CD1c-positive myeloid dendritic cell (primary cell): ENCODE measurements around the gene DMBT1.

Experiments
- DNase-seq: peaks from one replicate; pipeline ENCODE4 v3.0.0-alpha.2; 2016; ENCODE audit errors: extremely low spot score

Gene DMBT1

GRCh38 chr10:122560279-122560804 is at the start of gene DMBT1:
Gene DMBT1, plus strand, starts transcription at chr10:122560754. Its CDS starts 17 bp downstream, at chr10:122560771.
- no peak for DNase-seq

- DNase-seq = no peak
These were observed 47.5 kb upstream of the DMBT1 start for GRCh38 chr10:122513053-122513452.

GRCh38 chr10:122514045-122514840 is 46.3 kb upstream of the DMBT1 start:
- DNase-seq = no peak

GRCh38 chr10:122515022-122515424 is 45.5 kb upstream of the DMBT1 start:
- no peak for DNase-seq

DNA sequence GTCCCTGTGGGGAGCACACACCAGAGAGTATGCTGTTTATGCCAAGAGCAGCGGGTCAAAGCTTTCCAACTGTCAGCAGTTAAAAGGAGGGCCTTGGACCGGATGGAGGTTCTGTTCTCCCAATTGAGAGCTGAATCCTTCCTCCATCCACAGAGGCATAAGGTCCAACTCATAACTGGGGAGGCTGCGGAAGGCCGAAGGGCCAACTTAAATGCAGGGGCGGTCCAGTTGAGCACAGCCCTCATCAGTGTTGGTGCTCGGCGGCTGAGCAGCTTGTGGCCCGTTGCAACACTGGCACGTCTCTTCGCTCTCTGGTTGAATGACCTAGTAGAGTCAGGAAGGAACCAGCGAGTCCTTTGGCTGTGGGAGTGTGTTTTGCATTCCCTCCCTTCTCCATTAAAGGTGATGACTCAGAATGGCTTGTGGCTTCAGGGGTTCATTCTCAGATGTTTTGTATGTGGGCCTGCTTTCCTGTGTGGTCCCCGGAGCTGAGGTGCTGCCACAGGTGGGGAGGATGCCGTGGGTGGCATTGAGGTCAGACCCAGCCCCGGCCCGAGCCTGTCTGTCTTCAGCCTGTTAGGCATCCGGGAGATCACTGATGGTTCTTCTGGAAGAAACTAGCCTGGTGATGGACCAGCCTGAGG is 44.8 kb upstream of the DMBT1 start:
- no peak for DNase-seq

DNA sequence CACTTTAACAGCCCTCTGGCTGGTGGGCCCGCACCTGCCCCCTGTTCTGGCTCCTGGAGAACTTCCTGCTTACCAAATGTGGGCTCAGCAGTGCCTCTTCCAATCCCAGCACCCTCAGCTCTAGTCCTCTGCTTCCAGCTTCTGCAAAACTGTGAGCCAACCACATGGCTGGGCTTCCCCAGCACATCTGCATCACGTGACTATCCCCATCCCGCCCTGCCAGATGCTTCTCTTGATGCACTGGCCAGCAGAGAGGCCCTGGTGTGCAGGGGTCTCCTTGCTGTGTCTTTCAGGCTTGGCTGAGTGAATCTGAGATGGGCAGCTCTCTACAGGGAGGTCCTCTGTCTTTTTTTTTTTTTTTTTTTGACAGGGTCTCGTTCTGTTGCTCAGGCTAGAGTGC is 43.8 kb upstream of the DMBT1 start:
- DNase-seq = no peak

DNA sequence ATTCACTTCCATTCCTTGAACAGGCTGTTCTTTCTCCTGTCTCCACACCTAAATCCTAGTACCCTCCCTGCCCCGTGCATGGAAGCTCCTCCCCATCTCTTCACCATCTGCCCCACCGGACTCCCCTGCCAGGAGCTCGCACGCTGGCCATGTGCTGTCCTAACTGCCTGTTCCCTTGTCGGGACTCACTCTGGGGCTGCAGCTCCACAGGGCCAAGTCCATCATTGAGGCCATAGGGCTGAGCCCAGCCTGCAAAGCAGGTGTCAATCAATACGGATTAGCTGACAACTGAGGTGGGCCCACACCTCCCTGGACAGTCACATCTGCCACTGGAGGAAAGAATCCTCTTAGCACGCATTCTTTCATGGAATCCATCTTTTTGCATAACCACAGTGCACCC is 41.4 kb upstream of the DMBT1 start:
- no peak for DNase-seq

DNA sequence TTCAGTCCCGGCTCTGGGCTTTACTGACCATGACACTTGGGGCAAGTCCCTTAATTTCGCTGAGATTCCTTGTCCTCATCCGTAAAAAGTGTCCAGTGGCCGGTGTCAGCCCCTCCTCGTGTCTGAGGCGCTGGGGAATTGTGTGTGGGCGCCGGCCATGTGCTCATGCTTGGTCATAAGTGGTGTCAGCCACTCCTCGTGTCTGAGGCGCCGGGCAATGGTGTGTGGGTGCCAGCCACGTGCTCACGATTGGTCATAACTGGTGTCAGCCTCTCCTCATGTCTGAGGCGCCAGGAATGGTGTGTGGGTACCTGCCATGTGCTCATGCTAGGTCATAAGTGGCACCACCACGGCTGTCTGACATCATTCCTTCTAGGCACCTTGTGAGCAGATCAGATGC is 40.7 kb upstream of the DMBT1 start:
- no peak for DNase-seq

DNA sequence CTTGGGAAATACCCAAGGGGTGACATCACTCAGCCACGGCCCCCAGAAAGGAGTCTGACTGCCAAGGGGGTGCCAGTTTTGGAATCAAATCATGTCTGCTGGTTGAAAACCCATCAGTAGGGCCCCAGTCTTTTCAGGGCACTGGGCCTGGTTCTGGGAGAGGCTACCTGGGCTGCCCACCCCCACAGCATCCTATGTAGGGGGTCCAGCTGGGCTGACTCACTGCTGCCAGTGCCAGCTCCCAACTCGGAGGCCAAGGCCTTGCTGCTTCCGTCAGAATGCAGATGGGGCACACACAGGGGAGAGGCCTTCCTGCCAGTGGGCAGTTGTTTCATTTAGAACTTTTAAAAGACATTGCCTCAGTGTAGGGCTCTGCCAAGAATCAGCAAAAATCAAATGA is 39.5 kb upstream of the DMBT1 start:
- no peak for DNase-seq

- DNase-seq = no peak
These were observed 35.7 kb upstream of the DMBT1 start for GRCh38 chr10:122524811-122525210.

DNA sequence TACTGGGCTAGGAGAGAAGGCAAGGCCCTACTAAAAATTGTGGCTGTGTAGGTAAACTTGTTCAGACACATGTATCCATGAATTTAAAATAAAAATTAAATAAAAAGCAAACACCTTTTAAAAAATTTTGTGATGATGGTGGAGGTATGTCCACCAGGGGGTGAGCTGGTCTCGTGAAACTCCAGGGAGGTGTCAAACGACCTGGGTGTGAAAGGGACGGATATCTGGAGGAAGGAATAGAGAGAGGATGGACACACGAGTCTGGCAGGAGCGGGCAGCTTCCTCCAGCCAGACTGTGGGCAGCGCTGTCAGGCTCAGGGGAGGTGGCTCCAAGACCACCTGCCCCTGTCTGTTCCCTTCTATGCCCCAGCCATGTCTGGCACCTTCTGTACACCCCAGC is 34.8 kb upstream of the DMBT1 start:
- DNase-seq = no peak

- no peak for DNase-seq
These were observed 33.7 kb upstream of the DMBT1 start for GRCh38 chr10:122526892-122527291.

- no peak for DNase-seq
These were observed 30.4 kb upstream of the DMBT1 start for GRCh38 chr10:122530177-122530576.

- DNase-seq = no peak
These were observed 29.3 kb upstream of the DMBT1 start for GRCh38 chr10:122531261-122531660.

GRCh38 chr10:122531939-122532338 is 28.6 kb upstream of the DMBT1 start:
- no peak for DNase-seq

DNA sequence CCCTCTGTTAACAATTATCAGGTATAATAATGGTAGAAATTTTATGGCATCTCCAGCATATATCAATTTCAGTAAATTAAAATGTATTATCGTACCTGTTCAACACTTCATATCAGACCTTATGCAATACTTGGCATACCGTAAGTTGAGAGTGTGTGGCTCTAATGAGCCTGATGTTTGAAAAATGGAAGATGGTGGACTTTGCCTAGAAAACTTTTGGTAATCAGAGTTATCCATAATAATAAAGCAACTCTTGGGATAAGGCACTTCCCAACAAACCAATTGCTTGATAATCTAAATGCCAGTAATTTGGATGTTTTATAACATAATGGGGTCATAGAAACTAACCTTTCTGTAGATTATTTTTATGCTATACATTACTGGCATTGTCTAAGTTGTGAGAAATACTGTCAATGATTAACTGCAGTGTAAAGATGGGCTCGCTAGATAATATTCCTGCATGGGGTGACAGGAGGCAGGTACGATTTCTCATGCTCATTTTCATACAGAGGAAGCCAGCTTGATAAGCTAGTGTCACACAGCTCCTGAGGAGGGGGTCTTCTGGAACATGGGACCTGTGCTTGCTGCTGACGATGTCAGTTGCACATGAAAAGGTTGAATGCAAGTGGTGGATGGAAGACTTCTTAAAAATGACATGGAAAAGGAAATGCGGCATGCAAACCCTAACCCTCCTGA is 27.8 kb upstream of the DMBT1 start:
- no peak for DNase-seq

DNA sequence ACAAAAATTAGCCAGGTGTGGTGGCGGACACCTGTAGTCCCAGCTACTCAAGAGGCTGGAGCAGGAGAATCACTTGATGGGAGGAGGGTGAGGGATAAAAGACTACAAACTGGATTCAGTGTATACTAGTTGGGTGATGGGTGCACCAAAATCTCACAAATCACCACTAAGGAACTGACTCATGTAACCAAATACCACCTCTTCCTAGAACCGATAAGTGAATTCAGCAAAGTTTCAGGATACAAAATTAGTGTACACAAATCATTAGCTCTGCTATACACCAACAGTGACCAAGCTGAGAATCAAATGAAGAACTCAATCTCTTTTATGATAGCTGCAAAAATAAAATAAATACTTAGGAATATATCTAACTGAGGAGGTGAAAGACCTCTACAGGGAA is 23.0 kb upstream of the DMBT1 start:
- DNase-seq = no peak

- no peak for DNase-seq
These were observed 19.0 kb upstream of the DMBT1 start for GRCh38 chr10:122541541-122542002.

DNA sequence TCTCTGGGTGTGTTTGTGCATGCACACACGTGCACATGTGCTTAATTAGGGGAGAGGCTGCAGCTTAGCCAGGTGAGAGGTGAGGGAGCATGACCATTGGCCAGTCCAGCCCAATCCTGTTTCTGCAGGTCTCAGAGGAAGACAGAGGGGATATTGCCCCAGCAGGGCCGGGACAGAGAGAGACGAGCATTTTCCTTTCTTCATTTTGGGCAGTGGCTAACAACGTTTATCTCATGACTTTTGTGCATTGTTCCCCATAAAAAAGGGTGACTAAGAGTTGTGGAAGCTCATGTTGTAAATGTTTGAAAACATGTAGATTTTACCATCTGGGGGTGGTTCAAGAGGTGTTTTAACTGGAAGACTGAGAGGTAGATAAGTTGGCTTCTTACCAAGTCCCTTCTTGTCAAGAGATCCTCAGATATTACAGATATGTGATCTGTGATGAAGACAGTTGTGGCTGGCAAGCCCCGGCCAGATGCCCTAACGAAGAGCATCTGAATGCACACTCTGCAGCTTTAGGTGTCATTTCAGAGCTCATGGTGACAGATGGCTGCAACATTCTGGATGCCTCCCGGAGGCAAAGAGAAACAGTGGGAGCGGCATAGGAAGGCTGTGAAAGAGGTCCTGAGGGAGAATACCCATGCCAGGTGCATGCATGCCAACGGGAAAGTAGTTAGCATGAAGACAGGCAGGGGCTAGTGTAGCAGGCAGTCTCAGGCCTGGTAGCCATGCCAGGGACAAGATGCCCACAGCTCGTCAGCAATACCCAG is 16.7 kb upstream of the DMBT1 start:
- DNase-seq = no peak

DNA sequence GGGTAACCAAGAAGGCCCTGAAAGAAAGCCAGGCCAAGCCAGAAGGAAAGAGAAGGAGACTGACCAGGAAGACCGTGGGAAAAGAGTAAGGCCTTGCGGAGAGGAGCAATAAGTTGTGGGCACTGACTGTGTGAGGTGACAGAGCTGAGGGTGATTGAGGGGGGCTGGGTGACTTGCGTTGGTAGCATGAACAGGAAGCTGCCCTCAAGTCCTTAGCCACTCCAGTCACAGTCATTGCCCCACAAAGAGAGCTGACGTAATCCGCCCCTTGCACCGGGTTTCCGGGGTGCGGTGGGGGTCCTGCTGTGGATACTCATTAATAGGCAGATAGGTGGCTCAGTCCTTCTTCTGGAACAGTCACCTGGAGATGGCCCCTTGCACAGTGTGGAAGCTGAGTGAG is 16.1 kb upstream of the DMBT1 start:
- no peak for DNase-seq

DNA sequence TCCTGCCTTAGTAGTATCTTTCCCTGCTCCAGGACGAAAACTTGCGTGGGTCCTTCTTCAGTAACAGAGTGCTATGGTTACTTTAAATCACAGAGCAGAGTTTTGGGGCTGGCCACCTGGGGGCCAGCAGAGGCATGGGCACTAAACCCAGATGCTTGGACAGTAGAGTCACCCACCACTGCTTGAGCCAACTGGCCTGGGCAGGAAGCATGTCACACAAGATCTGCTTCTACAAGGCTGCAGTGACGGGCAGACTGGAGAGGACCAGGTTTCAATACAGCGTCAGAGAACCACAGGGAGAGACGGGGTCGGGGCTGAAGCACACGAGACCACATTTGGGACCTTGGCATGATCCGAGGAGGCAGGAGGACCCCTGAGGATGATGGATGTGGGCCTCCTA is 14.3 kb upstream of the DMBT1 start:
- DNase-seq = no peak
